Measurements from ENCODE around the gene DHDDS.
"Not testable (repeated sequence)": the region's sequence is repeated elsewhere in the genome, so short reads cannot be mapped to it uniquely, and the experiment has no call there.

DHDDS gene
- total RNA-seq: 19.0 to 25.6 reads per million in 2 donors

GRCh38 chr1:26431979-26432695 is at the start of gene DHDDS:
TSS of gene DHDDS (plus strand) at chr1:26432321. CDS start at chr1:26432946, 625 bp downstream.
- peak; percentile 90 to 98 (median 97) for DNase-seq

- DNase-seq: peak in 2 of 5 experiments; percentile 26 to 29
Observed at GRCh38 chr1:26384076-26384475, 48.0 kb upstream of the DHDDS start.

GRCh38 chr1:26385063-26385462 is 47.1 kb upstream of the DHDDS start:
- DNase-seq: not testable (repeated sequence)

GRCh38 chr1:26387447-26387846 is 44.7 kb upstream of the DHDDS start:
- DNase-seq: no peak

- no peak for DNase-seq
Observed at GRCh38 chr1:26388791-26389445, 43.2 kb upstream of the DHDDS start.

- DNase-seq: no peak
Observed at GRCh38 chr1:26389604-26390247, 42.4 kb upstream of the DHDDS start.

GRCh38 chr1:26391450-26391849 is 40.7 kb upstream of the DHDDS start:
- DNase-seq: peak in 3 of 5 experiments; percentile 21 to 54 (median 32)

GRCh38 chr1:26395754-26396153 is 36.4 kb upstream of the DHDDS start:
- DNase-seq: no peak

GRCh38 chr1:26399034-26399433 is 33.1 kb upstream of the DHDDS start:
- no peak for DNase-seq

GRCh38 chr1:26401891-26402290 is 30.2 kb upstream of the DHDDS start:
- DNase-seq: no peak

GRCh38 chr1:26403656-26404055 is 28.5 kb upstream of the DHDDS start:
- DNase-seq: no peak

GRCh38 chr1:26404641-26405040 is 27.5 kb upstream of the DHDDS start:
- no peak for DNase-seq

- no peak for DNase-seq
Observed at GRCh38 chr1:26405281-26405915, 26.7 kb upstream of the DHDDS start.

GRCh38 chr1:26408604-26409003 is 23.5 kb upstream of the DHDDS start:
- peak; percentile 55 to 69 (median 63) for DNase-seq

GRCh38 chr1:26409191-26409807 is 22.8 kb upstream of the DHDDS start:
- peak in 1 of 5 experiments; percentile 70 for DNase-seq

- no peak for DNase-seq
Observed at GRCh38 chr1:26410706-26411623, 21.2 kb upstream of the DHDDS start, which contains the start of gene LIN28A. TSS of gene LIN28A (plus strand) at chr1:26410817. CDS start at chr1:26410892, 75 bp downstream.

GRCh38 chr1:26411624-26412074 is 20.5 kb upstream of the DHDDS start:
- DNase-seq: no peak

GRCh38 chr1:26412180-26412840 is 19.8 kb upstream of the DHDDS start:
- no peak for DNase-seq

- no peak for DNase-seq
Observed at GRCh38 chr1:26413031-26413430, 19.1 kb upstream of the DHDDS start.

GRCh38 chr1:26417111-26417759 is 14.9 kb upstream of the DHDDS start:
- peak; percentile 54 to 79 (median 76) for DNase-seq
